ENCODE data around the gene HOATZ.

GRCh38 chr11:111582881-111583280 is 68.3 kb downstream of the HOATZ start:
- TF ChIP-seq CTCF (IDR thresholded peaks at IDR 0.05; ENCODE audit: low read length) (no peak), EZH2 (IDR thresholded peaks at IDR 0.05; ENCODE audit: borderline replicate concordance, low read length) (no peak)
